ENCODE results near the gene LRMDA.

LRMDA gene

GRCh38 chr10:76036111-76036940 lies 604.9 kb downstream of the LRMDA start:
- no peak overlapping the region for H3K4me3 ChIP-seq (ENCODE audit: low read depth, low read length)
- no peaks in the 10 kb centered on the region for H3K79me2 ChIP-seq (ENCODE audit: control insufficient read depth, insufficient read depth, low read length, unreplicated experiment)
- H3K36me3 ChIP-seq (ENCODE audit: insufficient read depth, low read length) = peaks cover 10% of the 10 kb centered on the region
- H3K27me3 ChIP-seq (ENCODE audit: insufficient read depth, low read length) = no peaks in the 10 kb centered on the region
- no peak overlapping the region for H2AFZ ChIP-seq (ENCODE audit: low read length, unreplicated experiment)
- no peak overlapping the region for H3K27ac ChIP-seq (ENCODE audit: low read depth, low read length)
- peaks cover 14% of the 10 kb centered on the region for H3K4me1 ChIP-seq (ENCODE audit: control insufficient read depth, insufficient read depth, low read length, unreplicated experiment)

GRCh38 chr10:76036962-76037361 lies 605.5 kb downstream of the LRMDA start:
- H3K79me2 ChIP-seq (ENCODE audit: control insufficient read depth, insufficient read depth, low read length, unreplicated experiment) = no peaks in the 10 kb centered on the region
- no peak overlapping the region for H3K27ac ChIP-seq (ENCODE audit: low read depth, low read length)
- H2AFZ ChIP-seq (ENCODE audit: low read length, unreplicated experiment) = no peak overlapping the region

GRCh38 chr10:76037531-76038155 lies 606.2 kb downstream of the LRMDA start:
- no peaks in the 10 kb centered on the region for H3K27me3 ChIP-seq (ENCODE audit: insufficient read depth, low read length)
- H3K79me2 ChIP-seq (ENCODE audit: control insufficient read depth, insufficient read depth, low read length, unreplicated experiment) = no peaks in the 10 kb centered on the region

More at GRCh38 chr10:76036962-76037361, 605.5 kb downstream of the LRMDA start:
- peaks cover 14% of the 10 kb centered on the region for H3K4me1 ChIP-seq (ENCODE audit: control insufficient read depth, insufficient read depth, low read length, unreplicated experiment)
- no peaks in the 10 kb centered on the region for H3K27me3 ChIP-seq (ENCODE audit: insufficient read depth, low read length)
- peaks cover 10% of the 10 kb centered on the region for H3K36me3 ChIP-seq (ENCODE audit: insufficient read depth, low read length)
- no peak overlapping the region for H3K4me3 ChIP-seq (ENCODE audit: low read depth, low read length)

GRCh38 chr10:76038696-76039095 lies 607.3 kb downstream of the LRMDA start:
- H3K36me3 ChIP-seq (ENCODE audit: insufficient read depth, low read length) = peaks cover 10% of the 10 kb centered on the region

More at GRCh38 chr10:76037531-76038155, 606.2 kb downstream of the LRMDA start:
- Histone ChIP-seq H3K4me1 (ENCODE audit: control insufficient read depth, insufficient read depth, low read length, unreplicated experiment) (peaks cover 14% of the 10 kb centered on the region), H3K27ac (ENCODE audit: low read depth, low read length) (no peak overlapping the region), H2AFZ (ENCODE audit: low read length, unreplicated experiment) (no peak overlapping the region), H3K36me3 (ENCODE audit: insufficient read depth, low read length) (peaks cover 10% of the 10 kb centered on the region), H3K4me3 (ENCODE audit: low read depth, low read length) (no peak overlapping the region)

GRCh38 chr10:76040107-76040829 lies 608.8 kb downstream of the LRMDA start:
- Histone ChIP-seq H3K79me2 (ENCODE audit: control insufficient read depth, insufficient read depth, low read length, unreplicated experiment) (no peaks in the 10 kb centered on the region), H3K36me3 (ENCODE audit: insufficient read depth, low read length) (peaks cover 10% of the 10 kb centered on the region), H3K4me1 (ENCODE audit: control insufficient read depth, insufficient read depth, low read length, unreplicated experiment) (no peaks in the 10 kb centered on the region), H3K4me3 (ENCODE audit: low read depth, low read length) (no peak overlapping the region), H2AFZ (ENCODE audit: low read length, unreplicated experiment) (no peak overlapping the region), H3K27me3 (ENCODE audit: insufficient read depth, low read length) (0 out of 2 replicates have a peak, but pooled peaks cover under 1% of the 10 kb centered on the region), H3K27ac (ENCODE audit: low read depth, low read length) (no peak overlapping the region)

More at GRCh38 chr10:76038696-76039095, 607.3 kb downstream of the LRMDA start:
- H2AFZ ChIP-seq (ENCODE audit: low read length, unreplicated experiment) = no peak overlapping the region
- H3K4me3 ChIP-seq (ENCODE audit: low read depth, low read length) = no peak overlapping the region
- H3K4me1 ChIP-seq (ENCODE audit: control insufficient read depth, insufficient read depth, low read length, unreplicated experiment) = peaks cover 8% of the 10 kb centered on the region
- H3K79me2 ChIP-seq (ENCODE audit: control insufficient read depth, insufficient read depth, low read length, unreplicated experiment) = no peaks in the 10 kb centered on the region
- H3K27me3 ChIP-seq (ENCODE audit: insufficient read depth, low read length) = no peaks in the 10 kb centered on the region
- H3K27ac ChIP-seq (ENCODE audit: low read depth, low read length) = no peak overlapping the region

GRCh38 chr10:76040830-76041220 lies 609.4 kb downstream of the LRMDA start:
- Histone ChIP-seq H3K4me1 (ENCODE audit: control insufficient read depth, insufficient read depth, low read length, unreplicated experiment) (no peaks in the 10 kb centered on the region), H3K4me3 (ENCODE audit: low read depth, low read length) (no peak overlapping the region), H3K27me3 (ENCODE audit: insufficient read depth, low read length) (peaks cover 6% of the 10 kb centered on the region; the same call in 1 of the 2 replicates), H3K79me2 (ENCODE audit: control insufficient read depth, insufficient read depth, low read length, unreplicated experiment) (no peaks in the 10 kb centered on the region), H3K36me3 (ENCODE audit: insufficient read depth, low read length) (peaks cover 10% of the 10 kb centered on the region), H3K27ac (ENCODE audit: low read depth, low read length) (no peak overlapping the region), H2AFZ (ENCODE audit: low read length, unreplicated experiment) (no peak overlapping the region)

GRCh38 chr10:76041551-76041950 lies 610.1 kb downstream of the LRMDA start:
- Histone ChIP-seq H3K79me2 (ENCODE audit: control insufficient read depth, insufficient read depth, low read length, unreplicated experiment) (no peaks in the 10 kb centered on the region), H3K27ac (ENCODE audit: low read depth, low read length) (no peak overlapping the region), H3K4me1 (ENCODE audit: control insufficient read depth, insufficient read depth, low read length, unreplicated experiment) (no peaks in the 10 kb centered on the region), H3K27me3 (ENCODE audit: insufficient read depth, low read length) (peaks cover 6% of the 10 kb centered on the region; the same call in 1 of the 2 replicates), H3K36me3 (ENCODE audit: insufficient read depth, low read length) (peaks cover 10% of the 10 kb centered on the region), H3K4me3 (ENCODE audit: low read depth, low read length) (no peak overlapping the region), H2AFZ (ENCODE audit: low read length, unreplicated experiment) (no peak overlapping the region)

- Histone ChIP-seq H3K4me3 (ENCODE audit: low read depth, low read length) (no peak overlapping the region), H3K79me2 (ENCODE audit: control insufficient read depth, insufficient read depth, low read length, unreplicated experiment) (no peaks in the 10 kb centered on the region), H2AFZ (ENCODE audit: low read length, unreplicated experiment) (no peak overlapping the region), H3K36me3 (ENCODE audit: insufficient read depth, low read length) (peaks cover 9% of the 10 kb centered on the region), H3K4me1 (ENCODE audit: control insufficient read depth, insufficient read depth, low read length, unreplicated experiment) (no peaks in the 10 kb centered on the region), H3K27me3 (ENCODE audit: insufficient read depth, low read length) (peaks cover 6% of the 10 kb centered on the region; the same call in 1 of the 2 replicates), H3K27ac (ENCODE audit: low read depth, low read length) (no peak overlapping the region)
Observed at GRCh38 chr10:76043261-76043660, 611.8 kb downstream of the LRMDA start.

- Histone ChIP-seq H3K27me3 (ENCODE audit: insufficient read depth, low read length) (peaks cover 6% of the 10 kb centered on the region; the same call in 1 of the 2 replicates), H3K4me1 (ENCODE audit: control insufficient read depth, insufficient read depth, low read length, unreplicated experiment) (no peaks in the 10 kb centered on the region), H3K4me3 (ENCODE audit: low read depth, low read length) (no peak overlapping the region), H3K79me2 (ENCODE audit: control insufficient read depth, insufficient read depth, low read length, unreplicated experiment) (no peaks in the 10 kb centered on the region), H3K36me3 (ENCODE audit: insufficient read depth, low read length) (no peaks in the 10 kb centered on the region), H3K27ac (ENCODE audit: low read depth, low read length) (no peak overlapping the region), H2AFZ (ENCODE audit: low read length, unreplicated experiment) (no peak overlapping the region)
Observed at GRCh38 chr10:76044751-76045150, 613.3 kb downstream of the LRMDA start.

GRCh38 chr10:76045174-76045573 lies 613.8 kb downstream of the LRMDA start:
- Histone ChIP-seq H2AFZ (ENCODE audit: low read length, unreplicated experiment) (no peak overlapping the region), H3K4me3 (ENCODE audit: low read depth, low read length) (no peak overlapping the region), H3K79me2 (ENCODE audit: control insufficient read depth, insufficient read depth, low read length, unreplicated experiment) (no peaks in the 10 kb centered on the region), H3K4me1 (ENCODE audit: control insufficient read depth, insufficient read depth, low read length, unreplicated experiment) (peaks cover 1% of the 10 kb centered on the region), H3K36me3 (ENCODE audit: insufficient read depth, low read length) (no peaks in the 10 kb centered on the region), H3K27ac (ENCODE audit: low read depth, low read length) (no peak overlapping the region), H3K27me3 (ENCODE audit: insufficient read depth, low read length) (peaks cover 6% of the 10 kb centered on the region; the same call in 1 of the 2 replicates)

All from ACC112 (cell line).